Mesendoderm (in vitro differentiated cells): ENCODE measurements around the gene TANC1.

Source experiments
- DNase-seq: peaks from one replicate; pipeline ENCODE4 v3.0.0; 2013
- H2AK5ac ChIP-seq: 2 replicates; pipeline ENCODE4 v1.6.1; 2013; ENCODE audit warnings: low read length, inconsistent platforms
- H2BK120ac ChIP-seq: 2 replicates; pipeline ENCODE4 v1.6.1; 2013; ENCODE audit warnings: low read depth, mild to moderate bottlenecking, low read length, moderate library complexity, mixed read lengths
- H2BK15ac ChIP-seq: replicated peaks from 2 replicates; pipeline ENCODE4 v1.6.1; 2013; ENCODE audit warnings: low read depth, mild to moderate bottlenecking, moderate library complexity
- H2BK5ac ChIP-seq: 2 replicates; pipeline ENCODE4 v1.6.1; 2013; ENCODE audit warnings: low read length, inconsistent platforms
- H3K18ac ChIP-seq: 2 replicates; pipeline ENCODE4 v1.6.1; 2013; ENCODE audit warnings: mild to moderate bottlenecking, low read length, mixed read lengths
- H3K23ac ChIP-seq: one replicate; pipeline ENCODE4 v1.6.1; 2013; ENCODE audit warnings: low read length
- H3K27ac ChIP-seq: 2 replicates; pipeline ENCODE4 v1.5.1; 2013; ENCODE audit warnings: low read depth, mild to moderate bottlenecking, inconsistent platforms, low read length, moderate library complexity
- H3K27me3 ChIP-seq: 2 replicates; pipeline ENCODE4 v1.6.1; 2013; ENCODE audit warnings: low read length, control low read depth, mild to moderate bottlenecking, inconsistent platforms; ENCODE audit not compliant: insufficient read depth, poor library complexity
- H3K36me3 ChIP-seq: 2 replicates; pipeline ENCODE4 v1.6.1; 2013; ENCODE audit warnings: low read length, inconsistent platforms; ENCODE audit not compliant: control insufficient read depth, insufficient read depth
- H3K4ac ChIP-seq: one replicate; pipeline ENCODE4 v1.6.1; 2013; ENCODE audit warnings: low read depth, mild to moderate bottlenecking, low read length, moderate library complexity
- H3K4me1 ChIP-seq: 2 replicates; pipeline ENCODE4 v1.6.1; 2013; ENCODE audit warnings: low read depth, low read length, inconsistent platforms; ENCODE audit not compliant: control insufficient read depth
- H3K4me2 ChIP-seq: 2 replicates; pipeline ENCODE4 v1.6.1; 2013; ENCODE audit warnings: low read length
- H3K4me3 ChIP-seq: 2 replicates; pipeline ENCODE4 v1.5.1; 2013; ENCODE audit warnings: mild to moderate bottlenecking, low read length
- H3K56ac ChIP-seq: one replicate; pipeline ENCODE4 v1.6.1; 2013; ENCODE audit warnings: low read length
- H3K79me1 ChIP-seq: 2 replicates; pipeline ENCODE4 v1.6.1; 2013; ENCODE audit warnings: low read length, inconsistent platforms
- H3K79me2 ChIP-seq: 2 replicates; pipeline ENCODE4 v1.6.1; 2013; ENCODE audit warnings: mild to moderate bottlenecking, low read length; ENCODE audit not compliant: control insufficient read depth, insufficient read depth
- H3K9ac ChIP-seq: 2 replicates; pipeline ENCODE4 v1.6.1; 2013; ENCODE audit warnings: low read length, inconsistent platforms
- H4K5ac ChIP-seq: one replicate; pipeline ENCODE4 v1.6.1; 2013; ENCODE audit warnings: low read length
- H4K8ac ChIP-seq: one replicate; pipeline ENCODE4 v1.6.1; 2013; ENCODE audit warnings: low read depth, mild to moderate bottlenecking, control low read depth, low read length, moderate library complexity
- WGBS: extraction: QIAGEN DNeasy Blood & Tissue Kit; methylation state at CpG from one replicate; pipeline ENCODE4 v1.1.7; 2013; ENCODE audit warnings: low lambda C conversion rate, missing lambda C conversion rate; ENCODE audit not compliant: insufficient coverage; ENCODE audit errors: extremely low coverage; 5-methylcytosine and 5-hydroxymethylcytosine counted together

The TANC1 gene

DNA sequence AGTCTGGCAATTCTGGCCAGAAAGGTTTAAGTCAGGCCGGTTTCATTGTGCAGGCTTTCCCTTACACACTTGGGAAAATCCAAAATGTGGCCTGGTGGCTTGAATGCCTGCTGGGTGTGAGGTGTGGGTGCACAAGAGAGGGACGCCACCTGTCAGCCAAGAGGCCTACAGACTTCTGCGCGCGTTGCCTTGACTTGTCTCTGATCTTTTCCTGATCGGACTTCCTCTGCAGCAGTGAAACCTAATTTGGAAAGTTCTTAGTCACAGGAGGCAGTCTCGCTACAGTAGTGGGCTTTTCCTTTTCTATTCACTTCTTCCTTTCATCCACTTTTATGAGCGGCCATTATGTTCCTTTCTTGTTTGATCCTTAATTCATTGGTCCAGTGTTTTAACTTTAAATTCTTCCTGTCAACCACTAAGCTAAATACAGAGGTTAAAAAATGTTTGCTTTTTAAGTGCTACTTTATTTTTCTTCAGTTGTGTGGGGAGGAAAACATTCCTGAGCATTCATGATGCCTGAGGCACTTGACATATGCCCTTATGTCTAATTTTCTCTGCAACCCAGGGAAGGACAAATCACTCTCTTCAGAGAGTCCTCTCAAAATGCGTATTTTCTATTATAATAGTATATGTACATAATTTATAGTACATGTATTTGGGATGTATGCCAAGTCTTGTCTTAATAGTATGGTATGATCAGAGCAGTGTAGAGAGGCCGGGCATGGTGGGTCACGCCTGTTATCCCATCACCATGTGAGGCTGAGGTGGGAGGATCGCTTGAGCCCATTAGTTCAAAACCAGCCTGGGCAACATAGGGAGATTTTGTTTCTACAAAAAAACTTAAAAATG lies 189.1 kb downstream of the TANC1 start:
- Histone ChIP-seq H2BK5ac (no peak overlapping the region), H3K4me2 (no peak overlapping the region), H3K18ac (no peak overlapping the region), H3K9ac (no peak overlapping the region), H3K79me1 (no peaks in the 10 kb centered on the region), H3K4me1 (no peaks in the 10 kb centered on the region), H2AK5ac (no peak overlapping the region), H3K36me3 (no peaks in the 10 kb centered on the region), H2BK120ac (no peak overlapping the region), H3K23ac (no peak overlapping the region), H4K8ac (no peak overlapping the region), H3K4ac (no peak overlapping the region), H3K79me2 (no peaks in the 10 kb centered on the region), H3K27ac (no peak overlapping the region), H3K27me3 (no peaks in the 10 kb centered on the region), H4K5ac (no peak overlapping the region), H3K4me3 (no peak overlapping the region), H3K56ac (no peak overlapping the region), H2BK15ac (no peak overlapping the region)
- DNase-seq = no peak
- no CpG with 5 or more reads among the region's 12 CpGs for WGBS

DNA sequence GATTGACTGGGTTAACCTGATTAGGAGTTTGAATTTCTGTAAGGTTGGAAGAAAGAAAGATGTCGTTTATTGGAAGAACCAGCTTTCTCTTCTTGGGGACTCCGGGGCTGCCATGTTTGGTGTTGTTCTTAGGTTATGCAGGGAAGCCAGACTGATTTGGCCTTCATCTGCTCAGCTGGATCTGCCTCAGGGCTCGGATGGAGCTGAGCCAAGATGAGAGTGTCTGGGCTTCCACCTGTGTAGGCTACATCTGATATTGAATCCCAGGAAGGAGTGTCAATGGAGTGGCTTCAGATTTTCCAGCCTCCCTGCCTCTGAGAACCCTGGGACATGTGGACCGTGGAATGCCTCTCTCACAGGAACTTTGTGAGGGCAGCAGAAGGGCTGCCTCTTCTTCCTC lies 192.0 kb downstream of the TANC1 start:
- Histone ChIP-seq H3K56ac (no peak overlapping the region), H3K18ac (no peak overlapping the region), H3K79me2 (no peaks in the 10 kb centered on the region), H3K4me2 (no peak overlapping the region), H3K27me3 (no peaks in the 10 kb centered on the region), H3K9ac (no peak overlapping the region), H2AK5ac (no peak overlapping the region), H3K36me3 (no peaks in the 10 kb centered on the region), H3K4ac (no peak overlapping the region), H2BK120ac (no peak overlapping the region), H4K5ac (no peak overlapping the region), H3K79me1 (no peaks in the 10 kb centered on the region), H2BK5ac (no peak overlapping the region), H2BK15ac (no peak overlapping the region), H3K4me1 (no peaks in the 10 kb centered on the region), H3K27ac (no peak overlapping the region), H3K4me3 (no peak overlapping the region), H4K8ac (no peak overlapping the region), H3K23ac (no peak overlapping the region)
- no CpG with 5 or more reads among the region's 4 CpGs for WGBS
- DNase-seq = no peak

DNA sequence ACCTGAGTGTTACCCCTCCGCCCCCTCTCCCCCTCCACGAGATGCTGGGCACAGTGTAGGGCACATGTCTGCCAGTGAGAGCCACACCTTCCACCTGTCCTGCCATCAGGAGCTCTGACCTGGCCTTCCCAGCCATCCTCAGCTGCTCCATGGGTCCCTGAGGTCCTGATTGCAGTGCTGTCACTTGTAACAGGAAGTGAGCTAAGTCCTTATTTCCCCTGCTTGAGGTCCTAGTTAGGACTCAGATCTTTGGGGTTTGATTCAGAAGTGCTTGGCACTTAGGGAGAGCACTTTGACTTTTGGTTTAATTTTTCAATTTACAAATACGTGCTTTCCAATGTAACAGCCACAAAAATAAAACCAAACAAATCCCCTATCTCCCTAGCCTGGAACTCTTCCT lies 192.5 kb downstream of the TANC1 start:
- H3K27me3 ChIP-seq = no peaks in the 10 kb centered on the region
- H3K79me1 ChIP-seq = no peaks in the 10 kb centered on the region
- H2AK5ac ChIP-seq = no peak overlapping the region
- no peaks in the 10 kb centered on the region for H3K79me2 ChIP-seq
- no peak overlapping the region for H2BK5ac ChIP-seq
- no peak overlapping the region for H3K23ac ChIP-seq
- no peak overlapping the region for H2BK15ac ChIP-seq
- no peaks in the 10 kb centered on the region for H3K4me1 ChIP-seq
- H3K4me2 ChIP-seq = no peak overlapping the region
- no peak overlapping the region for H4K5ac ChIP-seq
- H3K27ac ChIP-seq = no peak overlapping the region
- H3K4me3 ChIP-seq = no peak overlapping the region
- H3K4ac ChIP-seq = no peak overlapping the region
- no peak overlapping the region for H4K8ac ChIP-seq
- H3K56ac ChIP-seq = no peak overlapping the region
- no peaks in the 10 kb centered on the region for H3K36me3 ChIP-seq
- H3K18ac ChIP-seq = no peak overlapping the region
- no peak for DNase-seq
- no CpG with 5 or more reads among the region's 3 CpGs for WGBS
- no peak overlapping the region for H3K9ac ChIP-seq
- H2BK120ac ChIP-seq = no peak overlapping the region

DNA sequence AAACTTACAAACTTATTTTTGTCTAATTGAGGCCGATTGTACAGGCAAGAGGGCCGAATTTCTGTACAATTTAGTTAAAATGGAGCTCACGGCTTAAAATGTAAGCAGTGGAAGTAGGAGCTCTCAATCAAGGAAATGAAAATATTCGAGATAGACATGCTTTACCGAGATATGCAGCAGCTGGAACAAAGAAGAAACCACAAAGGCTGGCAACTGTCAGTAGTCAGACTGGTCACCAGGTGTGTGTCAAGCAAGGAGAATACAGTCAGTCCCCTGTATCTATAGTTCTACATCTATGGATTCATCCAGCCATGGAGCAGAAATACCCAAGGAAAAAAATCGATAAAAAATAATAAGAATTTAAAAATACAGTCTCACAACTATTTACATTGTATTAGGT lies 195.5 kb downstream of the TANC1 start:
- Histone ChIP-seq H2AK5ac (no peak overlapping the region), H3K79me2 (no peaks in the 10 kb centered on the region), H2BK15ac (no peak overlapping the region), H3K27ac (no peak overlapping the region), H3K4ac (no peak overlapping the region), H3K36me3 (no peaks in the 10 kb centered on the region), H4K8ac (no peak overlapping the region), H3K27me3 (no peaks in the 10 kb centered on the region), H3K56ac (no peak overlapping the region), H3K4me2 (no peak overlapping the region), H3K23ac (no peak overlapping the region), H2BK120ac (no peak overlapping the region), H3K4me1 (no peaks in the 10 kb centered on the region), H3K4me3 (no peak overlapping the region), H3K18ac (no peak overlapping the region), H3K79me1 (no peaks in the 10 kb centered on the region), H3K9ac (no peak overlapping the region), H4K5ac (no peak overlapping the region), H2BK5ac (no peak overlapping the region)
- no peak for DNase-seq
- no CpG with 5 or more reads among the region's 6 CpGs for WGBS

- WGBS = no CpG with 5 or more reads among the region's 3 CpGs
- no peaks in the 10 kb centered on the region for H3K36me3 ChIP-seq
- H3K27ac ChIP-seq = no peak overlapping the region
Observed at GRCh38 chr2:159164457-159164911, 196.0 kb downstream of the TANC1 start.

DNA sequence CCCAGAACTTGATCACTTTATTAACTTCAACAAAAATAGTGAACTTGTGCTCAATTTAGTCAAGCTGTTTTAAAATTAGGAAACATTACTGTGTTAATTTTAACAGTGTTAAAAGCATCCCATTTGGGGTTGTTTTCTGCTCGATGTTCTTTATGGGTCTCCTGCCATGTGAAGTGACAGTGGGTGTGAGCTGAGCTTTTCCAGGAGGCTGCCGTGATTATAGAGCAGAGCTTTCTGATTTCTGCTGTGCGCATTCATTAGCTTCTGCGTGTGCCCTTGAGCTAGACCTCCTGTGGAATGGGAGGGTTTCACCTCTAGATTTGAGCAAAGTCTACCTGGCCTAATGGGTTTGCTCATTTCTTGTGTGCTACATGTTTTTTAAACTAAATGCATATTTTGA lies 196.6 kb downstream of the TANC1 start:
- Histone ChIP-seq H3K27ac (no peak overlapping the region), H2BK5ac (no peak overlapping the region), H3K79me2 (no peaks in the 10 kb centered on the region), H3K9ac (no peak overlapping the region), H3K4ac (no peak overlapping the region), H3K18ac (no peak overlapping the region), H3K79me1 (no peaks in the 10 kb centered on the region), H3K56ac (no peak overlapping the region), H3K4me3 (no peak overlapping the region), H2AK5ac (no peak overlapping the region), H3K27me3 (no peaks in the 10 kb centered on the region), H3K23ac (no peak overlapping the region), H3K4me2 (no peak overlapping the region), H3K36me3 (no peaks in the 10 kb centered on the region), H4K8ac (no peak overlapping the region), H4K5ac (no peak overlapping the region), H2BK120ac (no peak overlapping the region), H3K4me1 (no peaks in the 10 kb centered on the region), H2BK15ac (no peak overlapping the region)
- no peak for DNase-seq
- WGBS = no CpG with 5 or more reads among the region's 4 CpGs

More at GRCh38 chr2:159164457-159164911, 196.0 kb downstream of the TANC1 start:
- H3K79me1 ChIP-seq = no peaks in the 10 kb centered on the region
- no peak overlapping the region for H3K4me3 ChIP-seq
- H3K56ac ChIP-seq = no peak overlapping the region
- H3K4me1 ChIP-seq = no peaks in the 10 kb centered on the region
- H2BK5ac ChIP-seq = no peak overlapping the region
- H3K9ac ChIP-seq = no peak overlapping the region
- H3K79me2 ChIP-seq = no peaks in the 10 kb centered on the region
- no peaks in the 10 kb centered on the region for H3K27me3 ChIP-seq
- no peak overlapping the region for H4K5ac ChIP-seq
- H3K23ac ChIP-seq = no peak overlapping the region
- no peak overlapping the region for H3K4ac ChIP-seq
- no peak overlapping the region for H3K4me2 ChIP-seq
- no peak overlapping the region for H2BK120ac ChIP-seq
- H2AK5ac ChIP-seq = no peak overlapping the region
- no peak for DNase-seq
- no peak overlapping the region for H3K18ac ChIP-seq
- H2BK15ac ChIP-seq = no peak overlapping the region
- H4K8ac ChIP-seq = no peak overlapping the region
